LNCAP (cell line): ENCODE data around the gene SLC22A23.

ENCODE experiments used
- TF ChIP-seq, protein P1 (sequence below): fragments of 450-650 bp; IDR thresholded peaks from 2 replicates; pipeline ENCODE4 v1.5.1; 2017; ENCODE audit warnings: mild to moderate bottlenecking

The SLC22A23 gene

DNA sequence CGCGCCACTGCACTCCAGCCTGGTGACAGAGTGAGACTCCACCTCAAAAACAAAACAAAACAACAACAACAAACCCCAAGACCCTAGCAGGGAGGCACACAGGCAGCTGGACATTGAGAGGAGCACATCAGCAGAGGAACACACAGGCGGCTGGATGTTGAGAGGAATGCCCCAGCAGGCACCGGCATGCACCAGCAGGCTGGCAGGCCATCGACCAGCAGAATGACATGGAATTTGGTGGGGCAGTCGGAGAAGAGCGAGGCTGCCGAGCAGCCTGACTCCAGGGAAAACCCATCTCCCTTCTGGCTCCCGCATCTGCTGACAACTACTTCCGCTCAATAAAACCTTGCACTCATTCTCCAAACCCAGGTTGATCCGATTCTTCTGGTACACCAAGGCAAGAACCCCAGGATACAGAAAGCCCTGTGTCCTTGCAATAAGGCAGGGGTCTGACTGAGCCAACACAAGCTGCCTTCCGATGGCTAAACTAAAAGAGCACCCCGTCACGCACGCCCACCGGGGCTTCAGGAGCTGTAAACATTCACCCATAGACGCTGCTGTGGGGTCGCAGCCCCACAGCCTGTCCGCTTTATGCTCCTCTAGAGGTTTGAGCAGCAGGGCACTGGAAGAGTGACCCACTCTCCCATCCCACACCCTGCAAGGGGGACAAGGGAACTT, 60.2 kb downstream of the SLC22A23 start:
- TF ChIP-seq, protein P1, sequence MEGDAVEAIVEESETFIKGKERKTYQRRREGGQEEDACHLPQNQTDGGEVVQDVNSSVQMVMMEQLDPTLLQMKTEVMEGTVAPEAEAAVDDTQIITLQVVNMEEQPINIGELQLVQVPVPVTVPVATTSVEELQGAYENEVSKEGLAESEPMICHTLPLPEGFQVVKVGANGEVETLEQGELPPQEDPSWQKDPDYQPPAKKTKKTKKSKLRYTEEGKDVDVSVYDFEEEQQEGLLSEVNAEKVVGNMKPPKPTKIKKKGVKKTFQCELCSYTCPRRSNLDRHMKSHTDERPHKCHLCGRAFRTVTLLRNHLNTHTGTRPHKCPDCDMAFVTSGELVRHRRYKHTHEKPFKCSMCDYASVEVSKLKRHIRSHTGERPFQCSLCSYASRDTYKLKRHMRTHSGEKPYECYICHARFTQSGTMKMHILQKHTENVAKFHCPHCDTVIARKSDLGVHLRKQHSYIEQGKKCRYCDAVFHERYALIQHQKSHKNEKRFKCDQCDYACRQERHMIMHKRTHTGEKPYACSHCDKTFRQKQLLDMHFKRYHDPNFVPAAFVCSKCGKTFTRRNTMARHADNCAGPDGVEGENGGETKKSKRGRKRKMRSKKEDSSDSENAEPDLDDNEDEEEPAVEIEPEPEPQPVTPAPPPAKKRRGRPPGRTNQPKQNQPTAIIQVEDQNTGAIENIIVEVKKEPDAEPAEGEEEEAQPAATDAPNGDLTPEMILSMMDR, result no peak

GRCh38 chr6:3394671-3395070, 62.2 kb downstream of the SLC22A23 start:
- TF ChIP-seq, protein P1, result no peak

DNA sequence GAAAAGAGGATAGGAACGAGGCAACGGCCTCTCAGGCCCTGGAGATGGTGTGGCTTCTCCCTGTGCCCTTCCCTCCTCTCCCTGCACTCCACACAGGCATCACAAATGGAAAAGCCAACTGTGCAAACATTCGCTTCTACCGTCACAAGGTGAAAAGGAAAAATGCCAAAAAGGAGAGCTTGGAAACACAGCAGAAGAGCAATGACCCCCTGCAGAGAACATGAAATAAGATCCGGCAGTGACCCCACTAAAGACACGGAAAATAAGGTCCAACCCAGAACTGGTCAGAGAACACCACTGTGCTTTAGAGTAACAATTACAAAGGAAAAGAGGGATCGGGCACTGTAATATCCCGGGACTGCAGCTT, 63.0 kb downstream of the SLC22A23 start:
- TF ChIP-seq, protein P1, result no peak

GRCh38 chr6:3392930-3393835, 63.7 kb downstream of the SLC22A23 start:
- TF ChIP-seq, protein P1, result no peak

DNA sequence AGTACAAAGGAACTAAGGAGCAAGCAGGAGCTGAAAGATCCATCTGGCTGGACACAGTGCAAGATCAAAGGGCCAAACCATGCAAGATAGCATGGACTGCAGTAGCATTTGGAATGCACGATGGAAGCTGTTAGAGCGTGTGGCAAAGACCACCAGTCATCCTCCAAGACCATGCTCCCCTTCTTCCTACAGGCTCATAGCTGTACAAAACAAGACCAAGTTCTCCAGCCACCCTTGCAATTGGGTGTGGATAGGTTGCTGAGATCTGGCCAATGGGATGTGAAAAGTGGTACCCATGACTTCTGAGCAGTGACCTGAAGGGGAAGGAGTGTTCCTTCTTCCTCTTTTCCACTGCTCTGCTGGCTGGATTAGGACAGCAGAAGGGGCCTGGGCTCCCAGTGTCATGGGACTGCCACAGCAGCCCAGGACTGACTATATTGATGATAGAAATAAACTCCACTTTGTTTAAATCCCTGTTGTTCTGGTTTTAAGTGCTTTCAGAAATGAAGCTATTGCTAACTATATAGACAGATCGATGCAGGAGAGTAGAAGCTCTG, 64.9 kb downstream of the SLC22A23 start:
- TF ChIP-seq, protein P1, result no peak

GRCh38 chr6:3390698-3391097, 66.2 kb downstream of the SLC22A23 start:
- TF ChIP-seq, protein P1, result no peak

DNA sequence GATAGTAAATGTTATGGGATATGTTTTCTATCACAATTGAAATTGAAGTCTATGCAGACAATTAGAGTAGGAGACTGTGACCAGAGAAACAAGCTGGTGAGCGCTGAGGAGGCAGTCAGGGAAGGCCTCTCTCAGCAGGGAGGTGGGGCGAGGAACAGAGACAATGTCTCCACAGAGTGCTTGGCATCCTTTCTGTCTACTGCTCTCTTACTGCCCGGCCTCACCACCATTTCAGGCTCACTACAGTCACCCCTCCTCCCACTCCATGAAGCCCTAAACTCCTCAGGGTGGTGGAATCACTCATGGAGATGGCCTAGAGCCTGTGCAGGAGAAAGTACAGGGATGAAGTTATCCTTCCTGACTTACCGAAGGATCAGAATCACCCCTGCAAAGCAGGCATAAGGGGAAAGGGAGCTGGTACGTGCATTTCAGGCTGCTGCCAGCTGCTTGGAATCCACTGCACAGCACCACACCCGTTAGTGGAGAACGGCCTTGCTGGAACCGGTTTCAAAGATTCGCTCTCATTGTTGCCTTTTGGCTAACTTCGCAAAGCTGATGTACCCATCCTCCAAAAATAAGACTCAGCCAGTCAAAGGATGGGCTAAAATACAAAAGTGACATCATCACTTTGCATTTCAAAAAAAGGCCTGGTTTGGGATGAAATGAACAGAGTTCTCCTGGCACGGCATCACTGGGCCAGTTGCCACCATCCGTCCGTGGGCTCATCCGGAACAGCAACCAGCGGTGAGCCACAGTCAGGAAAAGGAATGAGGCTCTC, 67.3 kb downstream of the SLC22A23 start:
- TF ChIP-seq, protein P1, result no peak
